D721Med (cell line): ENCODE data around the gene NUDT14.

ENCODE experiments used
- DNase-seq: peaks from one replicate; pipeline ENCODE4 v3.0.0; 2011; ENCODE audit warnings: low spot score; ENCODE audit not compliant: insufficient read length
- FAIRE-seq: peaks from 2 replicates; lab custom pipeline; 2011; peaks lifted over from hg19 to GRCh38; lab: Jason Lieb, UNC
- TF ChIP-seq, protein P1 (sequence below): IDR thresholded peaks from 2 replicates; pipeline ENCODE4 v1.5.1; 2012; ENCODE audit warnings: mild to moderate bottlenecking, control low read depth; ENCODE audit not compliant: insufficient read depth; ENCODE audit errors: missing control alignments

NUDT14 gene

DNA sequence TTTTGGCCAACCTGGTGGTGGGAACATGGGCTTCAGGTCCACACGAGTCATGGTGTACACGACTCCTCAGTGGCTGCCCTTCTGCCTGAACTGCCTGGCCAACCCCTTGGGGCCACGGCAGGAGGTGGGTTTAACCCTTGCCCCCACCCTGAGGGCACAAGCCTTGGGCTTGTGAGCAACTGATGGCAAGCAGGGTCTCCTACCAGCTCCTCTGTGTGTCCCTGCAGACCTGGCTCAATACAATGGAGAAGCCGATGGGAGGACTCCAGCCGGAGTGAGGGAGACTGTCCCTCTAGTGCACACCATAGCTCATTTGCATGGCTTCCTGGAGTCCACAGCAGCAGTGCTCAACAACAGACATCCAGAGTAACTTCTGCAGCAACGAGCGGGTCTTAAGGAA, 40.5 kb downstream of the NUDT14 start:
- FAIRE-seq (no peak), DNase-seq (no peak)
- TF ChIP-seq, protein P1, sequence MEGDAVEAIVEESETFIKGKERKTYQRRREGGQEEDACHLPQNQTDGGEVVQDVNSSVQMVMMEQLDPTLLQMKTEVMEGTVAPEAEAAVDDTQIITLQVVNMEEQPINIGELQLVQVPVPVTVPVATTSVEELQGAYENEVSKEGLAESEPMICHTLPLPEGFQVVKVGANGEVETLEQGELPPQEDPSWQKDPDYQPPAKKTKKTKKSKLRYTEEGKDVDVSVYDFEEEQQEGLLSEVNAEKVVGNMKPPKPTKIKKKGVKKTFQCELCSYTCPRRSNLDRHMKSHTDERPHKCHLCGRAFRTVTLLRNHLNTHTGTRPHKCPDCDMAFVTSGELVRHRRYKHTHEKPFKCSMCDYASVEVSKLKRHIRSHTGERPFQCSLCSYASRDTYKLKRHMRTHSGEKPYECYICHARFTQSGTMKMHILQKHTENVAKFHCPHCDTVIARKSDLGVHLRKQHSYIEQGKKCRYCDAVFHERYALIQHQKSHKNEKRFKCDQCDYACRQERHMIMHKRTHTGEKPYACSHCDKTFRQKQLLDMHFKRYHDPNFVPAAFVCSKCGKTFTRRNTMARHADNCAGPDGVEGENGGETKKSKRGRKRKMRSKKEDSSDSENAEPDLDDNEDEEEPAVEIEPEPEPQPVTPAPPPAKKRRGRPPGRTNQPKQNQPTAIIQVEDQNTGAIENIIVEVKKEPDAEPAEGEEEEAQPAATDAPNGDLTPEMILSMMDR = no peak

DNA sequence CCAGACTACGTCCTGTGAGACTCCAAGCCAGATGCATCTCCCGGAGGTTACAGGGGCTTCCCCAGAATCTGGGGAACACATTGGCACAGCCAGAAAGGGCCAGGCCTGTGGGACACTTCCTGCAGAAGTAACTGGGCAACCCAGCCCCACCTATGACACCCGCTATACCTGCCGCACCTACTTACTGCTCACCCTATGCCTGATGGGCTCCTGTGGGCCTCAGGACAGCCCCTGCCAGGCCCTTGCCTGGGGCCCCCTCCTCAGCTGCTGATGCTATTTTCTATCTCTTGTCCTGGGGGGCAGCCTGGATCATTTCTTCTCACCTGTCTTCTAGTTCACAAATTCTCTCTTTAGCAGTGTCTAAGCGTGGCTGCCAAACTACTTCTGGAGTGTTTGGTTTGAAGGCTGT, 41.3 kb downstream of the NUDT14 start:
- DNase-seq (no peak), FAIRE-seq (no peak)
- TF ChIP-seq, protein P1 = no peak

DNA sequence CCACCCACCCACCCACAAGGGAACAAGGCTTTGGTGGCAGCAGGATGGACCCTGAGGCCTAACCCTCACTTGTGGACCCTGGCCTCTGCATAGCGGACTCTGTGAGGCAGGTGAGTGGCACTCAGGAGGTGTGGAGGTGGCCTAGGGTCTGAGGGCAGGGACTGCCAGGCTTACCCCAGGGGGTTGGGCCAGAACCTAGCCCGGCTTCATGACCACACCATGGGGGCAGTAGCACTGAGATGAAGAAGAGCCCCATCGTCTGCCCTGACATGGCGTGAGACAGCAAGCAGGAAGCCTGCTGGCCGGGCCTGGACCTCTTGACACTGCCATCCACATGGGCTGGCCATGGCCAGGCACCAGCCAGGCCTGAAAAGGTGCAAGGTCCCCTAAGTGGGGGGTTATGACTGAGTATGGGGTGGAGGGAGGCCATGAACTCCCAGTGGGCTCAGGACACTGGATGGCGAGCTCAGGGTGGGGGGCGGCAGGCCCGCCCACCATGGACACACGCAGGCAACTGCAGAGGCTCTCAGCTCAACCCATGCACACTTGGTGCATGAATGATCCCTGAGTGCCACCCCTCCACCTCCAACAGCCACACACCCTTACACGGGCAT, 41.8 kb downstream of the NUDT14 start:
- FAIRE-seq (no peak), DNase-seq (no peak)
- TF ChIP-seq, protein P1 = no peak

DNA sequence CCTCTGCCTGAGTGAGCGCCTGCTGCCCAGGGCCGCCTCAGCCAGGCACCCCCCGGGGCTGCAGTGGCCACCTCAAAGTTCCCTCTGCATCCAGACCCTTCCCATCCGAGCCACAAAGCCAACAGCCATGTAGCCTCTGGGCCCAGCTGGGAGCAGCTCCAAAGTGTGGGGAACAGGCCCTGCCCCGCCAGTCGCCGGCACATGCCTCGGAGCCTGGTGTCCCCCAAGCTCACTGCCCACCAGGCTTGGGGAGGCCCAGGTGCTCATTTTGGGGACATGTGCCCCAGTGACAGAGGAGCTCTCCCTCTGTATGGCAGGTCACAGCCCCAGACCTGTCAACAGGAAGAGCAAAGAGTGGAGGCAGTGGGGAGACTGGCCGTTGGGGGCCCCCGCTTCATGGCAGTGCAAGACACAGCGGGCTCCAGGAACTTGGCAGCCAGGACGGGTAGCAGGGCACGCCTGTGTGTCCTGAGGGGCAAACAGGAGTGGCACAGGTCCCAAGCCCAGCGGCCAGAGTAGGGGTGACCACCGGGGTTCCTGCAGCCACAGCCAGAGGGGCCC, 42.5 kb downstream of the NUDT14 start:
- no peak for FAIRE-seq
- no peak for DNase-seq

DNA sequence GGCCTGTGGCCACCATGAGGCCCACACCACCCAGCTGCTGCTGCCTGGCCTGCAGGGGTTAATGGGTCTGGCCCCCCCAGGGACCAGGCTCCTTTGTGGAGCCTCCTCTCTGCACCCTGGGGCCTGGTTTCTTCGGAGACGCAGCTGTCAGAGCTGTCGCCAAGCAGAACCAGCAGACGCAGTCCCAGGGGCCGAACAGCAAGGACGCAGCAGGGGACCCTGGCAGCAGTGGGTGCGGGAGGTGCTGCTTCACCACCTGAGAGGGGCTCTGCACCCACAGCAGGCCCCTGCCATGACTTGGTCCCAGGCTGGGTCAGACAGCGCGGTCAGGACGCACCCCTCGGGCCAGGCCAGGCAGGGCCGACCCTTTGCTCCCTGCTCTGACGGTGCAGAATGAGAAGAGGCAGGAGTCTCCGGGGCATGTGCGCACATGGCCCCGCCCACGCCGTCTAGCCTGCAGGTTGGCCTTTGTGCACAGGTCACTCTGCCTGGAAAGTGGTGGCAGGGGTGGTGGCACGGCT, 43.0 kb downstream of the NUDT14 start:
- no peak for FAIRE-seq
- TF ChIP-seq, protein P1 = no peak
- no peak for DNase-seq

More for the DNA sequence above, 42.5 kb downstream of the NUDT14 start:
- TF ChIP-seq, protein P1 = no peak

DNA sequence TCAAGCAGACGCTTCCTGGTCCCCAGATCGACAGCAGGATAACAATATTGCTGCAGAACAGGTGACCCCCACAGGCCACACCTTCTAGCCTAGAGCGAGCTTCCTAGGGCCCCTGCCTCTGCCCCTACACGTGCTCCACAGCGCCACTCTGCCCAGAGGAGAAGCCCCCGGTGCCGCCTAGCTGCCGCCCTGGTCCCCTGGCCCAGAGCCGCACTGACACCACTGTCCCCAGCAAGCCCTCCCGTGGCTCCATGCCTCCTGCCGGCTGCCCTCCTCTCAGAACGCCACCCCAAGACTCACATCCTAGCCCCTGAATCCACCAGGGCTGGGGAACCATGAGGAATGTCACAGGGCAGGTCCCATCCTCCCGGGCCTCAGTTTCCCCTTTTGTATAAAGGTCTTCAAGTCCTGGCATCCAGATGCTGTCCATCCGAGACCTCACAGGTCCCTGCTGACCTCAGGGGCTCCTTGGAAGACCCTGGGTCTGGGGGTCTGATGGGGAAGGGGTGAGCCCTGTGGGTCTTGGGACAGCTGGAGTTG, 43.6 kb downstream of the NUDT14 start:
- TF ChIP-seq, protein P1 = no peak
- no peak for DNase-seq
- no peak for FAIRE-seq
